Testis (tissue), 2 donors: ENCODE results near the gene CDC42SE2.

Experiments
- POLR2A ChIP-seq: fragments of 450-650 bp; IDR thresholded peaks from one replicate; pipeline ENCODE4 v1.6.1; 2017; ENCODE audit warnings: antibody characterized with exemption, mild to moderate bottlenecking, moderate library complexity
- TF ChIP-seq, protein P1 (sequence below), 3 experiments: fragments of 450-650 bp in 2 of 3; fragments of 200-600 bp in 1 of 3; sonication (generic) in 1 of 3; IDR thresholded peaks; one replicate each; pipeline ENCODE4 v1.5.1; 2016 to 2019; ENCODE audit warnings: antibody characterized with exemption in 3 of 3, mild to moderate bottlenecking in 2 of 3, moderate library complexity in 1 of 3

DNA sequence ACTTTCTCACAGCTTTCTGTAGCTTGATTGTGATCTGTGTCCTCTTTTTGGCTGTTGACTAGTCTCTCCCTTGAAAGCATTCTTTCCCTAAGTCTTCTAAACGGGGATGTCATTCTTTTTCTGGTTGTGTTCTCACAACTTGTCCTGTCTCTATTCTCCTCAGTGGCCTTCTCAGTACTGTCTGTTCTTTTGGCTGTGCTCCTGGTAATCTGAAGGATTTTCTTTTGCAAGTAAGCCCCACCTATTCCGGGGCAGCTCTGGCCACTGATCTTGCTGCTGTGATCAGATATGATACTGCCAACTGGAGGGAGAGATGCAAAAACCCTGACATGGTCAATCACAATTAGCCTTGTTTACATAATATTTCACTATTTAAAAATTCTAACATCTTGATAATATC is 172.2 kb downstream of the CDC42SE2 start:
- TF ChIP-seq, protein P1, sequence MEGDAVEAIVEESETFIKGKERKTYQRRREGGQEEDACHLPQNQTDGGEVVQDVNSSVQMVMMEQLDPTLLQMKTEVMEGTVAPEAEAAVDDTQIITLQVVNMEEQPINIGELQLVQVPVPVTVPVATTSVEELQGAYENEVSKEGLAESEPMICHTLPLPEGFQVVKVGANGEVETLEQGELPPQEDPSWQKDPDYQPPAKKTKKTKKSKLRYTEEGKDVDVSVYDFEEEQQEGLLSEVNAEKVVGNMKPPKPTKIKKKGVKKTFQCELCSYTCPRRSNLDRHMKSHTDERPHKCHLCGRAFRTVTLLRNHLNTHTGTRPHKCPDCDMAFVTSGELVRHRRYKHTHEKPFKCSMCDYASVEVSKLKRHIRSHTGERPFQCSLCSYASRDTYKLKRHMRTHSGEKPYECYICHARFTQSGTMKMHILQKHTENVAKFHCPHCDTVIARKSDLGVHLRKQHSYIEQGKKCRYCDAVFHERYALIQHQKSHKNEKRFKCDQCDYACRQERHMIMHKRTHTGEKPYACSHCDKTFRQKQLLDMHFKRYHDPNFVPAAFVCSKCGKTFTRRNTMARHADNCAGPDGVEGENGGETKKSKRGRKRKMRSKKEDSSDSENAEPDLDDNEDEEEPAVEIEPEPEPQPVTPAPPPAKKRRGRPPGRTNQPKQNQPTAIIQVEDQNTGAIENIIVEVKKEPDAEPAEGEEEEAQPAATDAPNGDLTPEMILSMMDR (IDR thresholded peaks at IDR 0.05): no peak
- no peak for TF ChIP-seq POLR2A
